ES-I3 (cell line): ENCODE measurements around the gene SPARC.

Source experiments
- H3K36me3 ChIP-seq: 2 replicates; pipeline ENCODE4 v1.6.1; 2013; ENCODE audit warnings: mild to moderate bottlenecking, low read length, control low read depth, moderate library complexity; ENCODE audit not compliant: insufficient read depth
- H3K4me1 ChIP-seq: 2 replicates; pipeline ENCODE4 v1.6.1; 2013; ENCODE audit warnings: mild to moderate bottlenecking, control low read depth, low read length; ENCODE audit not compliant: insufficient read depth
- H3K9ac ChIP-seq: 2 replicates; pipeline ENCODE4 v1.6.1; 2013; ENCODE audit warnings: low read depth, mild to moderate bottlenecking, low read length, moderate library complexity
- H3K9me3 ChIP-seq: 2 replicates; pipeline ENCODE4 v1.6.1; 2013; ENCODE audit warnings: mild to moderate bottlenecking, low read length, moderate library complexity; ENCODE audit not compliant: control insufficient read depth, insufficient read depth

SPARC gene

DNA sequence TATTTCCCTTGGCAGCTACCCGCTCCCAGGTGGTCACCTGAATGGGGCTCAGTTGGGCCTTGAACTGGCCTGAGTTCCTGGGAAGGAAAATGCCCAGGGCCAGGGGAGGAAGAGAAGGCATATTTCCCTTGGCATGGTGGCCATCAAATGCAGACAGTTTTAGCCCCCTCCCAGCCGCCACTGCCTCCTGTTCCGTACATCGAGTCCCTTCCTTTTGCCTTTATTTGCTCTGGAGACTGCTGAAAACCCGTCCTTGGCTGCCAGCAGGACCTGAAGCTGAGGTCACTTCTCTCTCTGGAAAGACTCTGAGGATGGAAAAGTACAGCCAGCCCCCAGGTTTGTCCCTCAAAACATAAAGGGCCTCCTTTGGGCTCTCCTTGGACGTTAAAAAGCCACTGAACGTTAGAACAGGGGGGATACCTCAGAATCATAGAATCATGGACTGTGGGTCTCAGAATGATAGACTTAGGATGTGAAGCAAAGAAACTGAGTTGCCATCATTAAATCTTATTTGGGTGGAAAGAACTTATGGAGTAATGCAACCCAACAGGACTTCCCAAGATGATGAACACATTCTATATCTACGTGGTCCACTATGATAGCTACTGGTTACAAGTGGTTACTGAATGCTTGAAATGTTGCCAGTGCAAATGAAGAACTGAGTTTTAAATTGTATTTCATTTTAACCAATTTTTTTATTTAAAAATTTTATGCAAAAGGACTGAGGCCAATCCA is 7.1 kb downstream of the SPARC start:
- Histone ChIP-seq H3K9me3 (no peaks in the 10 kb centered on the region), H3K9ac (no peak overlapping the region), H3K4me1 (peaks cover 58% of the 10 kb centered on the region), H3K36me3 (peaks cover 14% of the 10 kb centered on the region)

DNA sequence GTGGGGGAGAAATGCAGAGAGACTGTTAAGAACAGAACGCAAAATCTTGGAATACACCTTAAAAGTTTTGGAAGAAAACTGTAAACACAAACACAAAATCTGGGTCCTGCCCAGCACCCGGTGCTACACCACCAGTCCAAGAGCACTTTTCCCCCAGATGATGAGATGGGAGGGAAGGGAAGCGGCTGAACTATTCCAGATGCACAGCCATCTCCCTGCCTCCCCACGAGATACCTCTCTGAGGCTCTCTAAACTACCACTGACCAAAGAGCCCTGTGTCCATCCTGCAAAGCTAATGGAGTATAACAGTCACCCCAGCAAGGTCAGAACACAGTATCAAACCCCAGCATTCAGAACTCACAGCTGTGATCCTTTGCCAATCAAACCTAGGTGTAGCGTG is 8.0 kb downstream of the SPARC start:
- H3K4me1 ChIP-seq: peaks cover 52% of the 10 kb centered on the region
- peaks cover 19% of the 10 kb centered on the region for H3K36me3 ChIP-seq

DNA sequence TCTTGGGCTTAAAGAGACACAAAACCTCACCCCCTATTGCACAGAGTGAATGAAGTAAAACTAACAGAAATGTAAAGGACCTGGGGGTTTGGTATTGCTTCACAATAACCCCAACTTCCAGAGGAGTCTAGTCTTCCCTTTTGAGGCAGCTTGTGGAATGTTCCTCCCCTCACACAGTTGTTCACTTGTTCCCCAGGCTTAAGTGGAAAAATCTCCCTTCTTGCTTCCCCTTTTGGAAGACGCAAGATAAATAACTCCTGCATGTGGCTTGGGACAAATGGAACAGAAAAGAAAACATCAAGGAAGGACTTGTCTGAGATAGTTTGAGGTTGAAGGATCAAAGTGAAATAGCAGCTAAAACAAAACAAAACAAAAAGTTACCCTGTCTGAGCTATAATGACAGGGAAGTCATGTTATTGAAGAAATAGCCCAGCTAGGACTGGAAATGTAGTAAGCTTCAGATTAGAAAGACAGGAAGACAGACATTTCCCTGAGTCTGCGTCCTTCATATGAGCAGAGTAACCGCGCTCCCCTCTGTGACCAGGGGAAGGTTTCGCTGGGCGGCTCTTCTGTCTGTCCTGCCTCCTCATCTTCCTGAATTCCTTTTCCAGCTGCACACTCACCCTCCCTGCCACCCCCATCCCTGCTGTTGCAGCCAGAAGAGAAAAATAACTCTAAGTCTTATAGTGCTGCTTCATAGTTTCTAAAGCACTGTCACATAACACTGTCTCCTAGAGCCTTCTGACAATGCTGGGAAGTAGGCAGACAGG is 8.8 kb downstream of the SPARC start:
- Histone ChIP-seq H3K4me1 (peaks cover 47% of the 10 kb centered on the region), H3K36me3 (peaks cover 23% of the 10 kb centered on the region), H3K9me3 (no peaks in the 10 kb centered on the region), H3K9ac (no peak overlapping the region)

More for the DNA sequence above, 8.0 kb downstream of the SPARC start:
- H3K9ac ChIP-seq: no peak overlapping the region
- H3K9me3 ChIP-seq: no peaks in the 10 kb centered on the region

GRCh38 chr5:151676719-151677118 is 10.0 kb downstream of the SPARC start:
- Histone ChIP-seq H3K9me3 (no peaks in the 10 kb centered on the region), H3K36me3 (peaks cover 30% of the 10 kb centered on the region), H3K9ac (no peak overlapping the region), H3K4me1 (peaks cover 43% of the 10 kb centered on the region)

- Histone ChIP-seq H3K36me3 (peaks cover 34% of the 10 kb centered on the region), H3K9ac (no peak overlapping the region), H3K4me1 (peaks cover 43% of the 10 kb centered on the region), H3K9me3 (no peaks in the 10 kb centered on the region)
Measured at GRCh38 chr5:151676314-151676712, 10.4 kb downstream of the SPARC start.

DNA sequence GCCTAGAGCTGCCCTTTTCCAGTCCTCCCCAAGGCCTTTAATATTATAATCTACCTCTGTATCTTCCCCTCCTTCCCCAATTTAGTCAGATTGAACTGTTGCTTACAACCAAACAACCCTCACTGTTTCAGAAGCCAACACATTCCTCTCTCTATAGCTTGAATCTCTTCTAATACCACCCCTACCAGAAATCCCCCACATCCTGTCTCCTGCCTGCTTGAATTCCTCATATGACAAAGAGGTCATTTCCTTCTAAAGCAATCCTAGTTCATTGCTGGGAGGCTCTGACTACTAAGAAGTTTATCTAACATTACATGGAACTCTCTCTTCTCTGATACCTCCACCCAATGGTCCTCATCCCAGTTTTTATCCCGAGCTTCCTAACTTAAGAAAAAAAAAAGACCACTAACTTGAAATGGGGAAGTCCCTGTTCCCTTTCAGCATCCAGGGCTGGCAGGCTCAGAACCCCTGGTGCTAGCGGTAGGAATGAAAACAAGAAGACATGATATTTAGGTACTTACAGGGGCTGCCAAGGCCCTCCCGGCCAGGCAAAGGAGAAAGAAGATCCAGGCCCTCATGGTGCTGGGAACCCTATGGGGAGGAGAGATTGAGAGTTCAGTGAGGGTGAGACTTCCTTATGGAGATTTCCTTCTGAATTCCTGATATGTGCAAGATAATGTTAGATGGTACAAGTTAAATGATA is 11.0 kb downstream of the SPARC start:
- no peaks in the 10 kb centered on the region for H3K9me3 ChIP-seq
- peaks cover 36% of the 10 kb centered on the region for H3K36me3 ChIP-seq
- no peak overlapping the region for H3K9ac ChIP-seq
- peaks cover 43% of the 10 kb centered on the region for H3K4me1 ChIP-seq

DNA sequence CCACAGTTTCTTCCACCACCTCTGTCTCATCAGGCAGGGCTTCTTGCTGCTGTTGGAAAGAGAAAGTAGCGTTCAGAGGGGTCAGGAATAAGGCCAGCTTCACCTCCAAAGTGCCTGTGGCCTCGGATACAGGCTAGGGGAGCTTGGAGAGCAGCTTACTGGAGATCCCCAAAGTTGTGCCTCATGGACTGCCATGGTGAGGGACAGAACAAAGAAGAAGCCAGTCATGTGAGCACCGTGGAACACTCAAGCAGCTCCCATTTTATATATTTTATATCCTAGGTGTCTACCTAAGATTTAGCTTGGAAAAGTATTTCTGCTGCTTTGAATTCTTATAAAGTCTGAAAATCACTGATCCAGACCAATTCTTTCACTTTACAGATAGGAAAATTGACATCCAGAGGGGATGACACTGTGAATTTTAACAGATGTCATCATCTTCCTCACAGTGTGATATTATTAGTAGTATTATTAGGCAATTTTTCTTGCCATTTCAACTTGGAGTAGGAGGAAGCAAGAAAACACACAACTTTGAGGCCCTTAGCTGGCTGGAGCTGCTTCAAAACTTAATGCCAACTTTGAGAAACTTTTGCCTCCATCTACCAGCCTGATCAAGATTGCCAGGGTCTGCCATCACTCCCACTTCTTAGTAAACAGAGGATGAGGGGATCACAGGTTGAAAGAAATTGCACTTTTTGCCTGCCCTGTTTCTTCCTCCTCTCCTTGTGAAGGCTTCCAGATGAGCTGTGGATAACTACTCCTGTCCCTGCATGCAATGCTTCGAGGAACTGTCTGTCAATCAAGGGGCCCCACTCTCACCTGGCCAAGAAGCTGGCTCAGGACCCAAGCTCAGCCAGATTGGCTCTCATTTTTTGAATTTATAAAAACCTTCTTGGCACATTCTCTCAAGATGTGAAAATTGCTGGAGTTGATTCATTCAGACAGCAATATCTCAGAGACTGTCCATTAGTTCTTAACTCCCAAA is 11.8 kb downstream of the SPARC start:
- no peak overlapping the region for H3K9ac ChIP-seq
- peaks cover 44% of the 10 kb centered on the region for H3K36me3 ChIP-seq
- no peaks in the 10 kb centered on the region for H3K9me3 ChIP-seq
- peaks cover 43% of the 10 kb centered on the region for H3K4me1 ChIP-seq

GRCh38 chr5:151673421-151673820 is 13.3 kb downstream of the SPARC start:
- H3K36me3 ChIP-seq: peaks cover 58% of the 10 kb centered on the region
- no peaks in the 10 kb centered on the region for H3K9me3 ChIP-seq
- peaks cover 34% of the 10 kb centered on the region for H3K4me1 ChIP-seq
- no peak overlapping the region for H3K9ac ChIP-seq

DNA sequence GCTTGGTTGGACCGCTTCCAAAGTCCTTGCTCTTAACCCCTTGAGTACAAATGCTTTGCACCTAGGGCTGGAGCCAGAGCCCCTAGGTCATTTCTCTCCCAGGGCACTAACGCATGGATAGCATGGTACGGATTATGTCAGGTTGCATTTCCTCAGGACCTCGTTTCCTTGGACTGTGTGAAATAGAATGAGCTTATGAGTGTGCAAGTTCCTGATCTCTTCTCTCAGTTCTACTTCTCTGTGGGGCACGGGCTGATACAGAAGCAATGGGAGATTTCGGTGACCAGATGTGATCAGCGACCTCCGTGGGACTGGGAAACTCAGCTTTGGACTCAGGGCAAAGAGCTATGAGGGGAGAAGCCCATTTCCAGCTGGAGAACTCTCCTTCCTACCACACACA is 14.2 kb downstream of the SPARC start:
- peaks cover 25% of the 10 kb centered on the region for H3K4me1 ChIP-seq
- H3K9me3 ChIP-seq: no peaks in the 10 kb centered on the region
- peaks cover 60% of the 10 kb centered on the region for H3K36me3 ChIP-seq
- no peak overlapping the region for H3K9ac ChIP-seq

- Histone ChIP-seq H3K36me3 (peaks cover 61% of the 10 kb centered on the region), H3K4me1 (peaks cover 19% of the 10 kb centered on the region), H3K9me3 (no peaks in the 10 kb centered on the region), H3K9ac (no peak overlapping the region)
Measured at GRCh38 chr5:151671950-151672349, 14.8 kb downstream of the SPARC start.

- Histone ChIP-seq H3K36me3 (peaks cover 66% of the 10 kb centered on the region), H3K9ac (no peak overlapping the region), H3K4me1 (peaks cover 11% of the 10 kb centered on the region), H3K9me3 (no peaks in the 10 kb centered on the region)
Measured at GRCh38 chr5:151670953-151671636, 15.6 kb downstream of the SPARC start.

- peaks cover 2% of the 10 kb centered on the region for H3K4me1 ChIP-seq
- peaks cover 73% of the 10 kb centered on the region for H3K36me3 ChIP-seq
- H3K9ac ChIP-seq: no peak overlapping the region
- no peaks in the 10 kb centered on the region for H3K9me3 ChIP-seq
Measured at GRCh38 chr5:151670083-151670686, 16.5 kb downstream of the SPARC start.

DNA sequence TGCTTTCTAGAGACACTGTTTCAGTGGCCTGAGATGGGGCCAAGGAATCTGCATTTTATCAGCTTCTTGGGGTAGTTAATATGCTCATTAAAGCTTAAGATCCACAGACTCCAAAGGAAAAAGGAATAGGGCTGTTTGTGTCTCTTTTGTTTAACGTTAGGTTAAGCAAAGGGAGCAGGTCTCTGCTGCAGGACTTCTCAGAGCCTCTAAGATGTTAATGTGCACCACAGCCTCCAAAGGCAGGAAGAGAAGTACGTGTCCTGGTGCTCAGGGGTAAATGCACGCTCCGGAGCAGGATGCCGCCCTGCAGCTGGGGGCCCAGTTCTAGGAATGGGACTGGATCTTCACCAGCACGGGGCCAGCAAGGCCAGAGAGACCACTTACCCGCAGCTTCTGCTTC is 19.6 kb downstream of the SPARC start:
- no peaks in the 10 kb centered on the region for H3K9me3 ChIP-seq
- H3K4me1 ChIP-seq: no peaks in the 10 kb centered on the region
- peaks cover 63% of the 10 kb centered on the region for H3K36me3 ChIP-seq
- no peak overlapping the region for H3K9ac ChIP-seq
